Peyer's patch (tissue), 4 donors: ENCODE measurements around the gene HOXD11. TPM values are rescaled to one million over a fixed set of nuclear protein-coding genes. Genes with fewer than 3 reads are reported as not detected.

ENCODE experiments used
- DNase-seq, 3 donors: peaks; one replicate each; pipeline ENCODE4 v3.0.0-alpha.2; 2017 to 2019
- H3K27ac ChIP-seq, 4 donors: fragments of 200-600 bp; sonication (generic); one replicate each; pipeline ENCODE4 v1.5.1; 2016 to 2019
- H3K27me3 ChIP-seq, 2 donors: fragments of 200-600 bp; sonication (generic); one replicate each; pipeline ENCODE4 v1.5.1; 2019
- H3K36me3 ChIP-seq, 3 donors: fragments of 200-600 bp; sonication (generic); one replicate each; pipeline ENCODE4 v1.5.1; 2016 to 2019
- H3K4me1 ChIP-seq, 4 donors: fragments of 200-600 bp; sonication (generic); one replicate each; pipeline ENCODE4 v1.5.1; 2016 to 2019
- H3K4me3 ChIP-seq, 4 donors: fragments of 200-600 bp; sonication (generic); 1 replicate in 3 of 4; 2 replicates in 1 of 4; pipeline ENCODE4 v1.5.1; 2016 to 2019; ENCODE audit warnings: mild to moderate bottlenecking in 1 of 4
- H3K9me3 ChIP-seq, 4 donors: fragments of 200-600 bp; sonication (generic); one replicate each; pipeline ENCODE4 v1.5.1; 2016 to 2019; ENCODE audit warnings: mild to moderate bottlenecking in 1 of 4
- CTCF ChIP-seq, 6 experiments: fragments of 450-650 bp in 4 of 6; fragments of 200-600 bp in 2 of 6; sonication (generic) in 1 of 6; IDR thresholded peaks; one replicate each; pipeline ENCODE4 v1.5.1; 2017 to 2019; ENCODE audit warnings: antibody characterized with exemption in 6 of 6, mild to moderate bottlenecking in 3 of 6, moderate library complexity in 1 of 6
- POLR2A ChIP-seq, 2 donors: fragments of 450-650 bp; IDR thresholded peaks; one replicate each; pipeline ENCODE4 v1.5.1; 2017; ENCODE audit warnings: antibody characterized with exemption in 2 of 2, mild to moderate bottlenecking in 2 of 2, moderate library complexity in 2 of 2
- small RNA-seq, 2 donors: library from RNA; depleted of rRNA; stranded (forward); fragments of <200 nt; gene quantifications; one replicate each; pipeline ENCODE3, GENCODE V24; 2016
- total RNA-seq, 4 donors: library from RNA; depleted of rRNA; stranded (reverse); fragments of >200 nt; gene quantifications; one replicate each; pipeline ENCODE4 v1.1.0, GENCODE V29; 2016

HOXD11 gene
- total RNA-seq, 4 donors from 2014 or later = not detected

GRCh38 chr2:176157499-176158185 is 50.6 kb downstream of the HOXD11 start:
- no peaks in the 10 kb centered on the region for H3K9me3 ChIP-seq
- peak overlapping the region in 1 of 4 donors; percentile 2 for H3K27ac ChIP-seq
- TF ChIP-seq CTCF (IDR thresholded peaks at IDR 0.05) (no peak), POLR2A (IDR thresholded peaks at IDR 0.05) (no peak)
- peak overlapping the region in 3 of 4 donors; percentile 14 to 62 (median 44) for H3K4me3 ChIP-seq
- H3K36me3 ChIP-seq = peaks cover 0 to 6% (median 0%) of the 10 kb centered on the region in 3 donors
- peak in 2 of 3 donors; percentile 69 to 74 for DNase-seq
- no peaks in the 10 kb centered on the region for H3K27me3 ChIP-seq
- H3K4me1 ChIP-seq = peaks cover 0 to 23% (median 0%) of the 10 kb centered on the region in 4 donors

GRCh38 chr2:176158186-176158591 is 51.1 kb downstream of the HOXD11 start:
- H3K4me1 ChIP-seq = peaks cover 0 to 23% (median 0%) of the 10 kb centered on the region in 4 donors
- TF ChIP-seq POLR2A (IDR thresholded peaks at IDR 0.05) (no peak), CTCF (IDR thresholded peaks at IDR 0.05) (no peak)
- peak overlapping the region in 2 of 4 donors; percentile 17 to 44 for H3K4me3 ChIP-seq
- H3K27me3 ChIP-seq = no peaks in the 10 kb centered on the region
- no peak for DNase-seq
- H3K36me3 ChIP-seq = peaks cover 0 to under 1% (median 0%) of the 10 kb centered on the region in 3 donors
- H3K9me3 ChIP-seq = no peaks in the 10 kb centered on the region
- no peak overlapping the region for H3K27ac ChIP-seq

- no peaks in the 10 kb centered on the region for H3K36me3 ChIP-seq
- H3K27ac ChIP-seq = no peak overlapping the region
- no peak overlapping the region for H3K4me3 ChIP-seq
- no peak for DNase-seq
- H3K27me3 ChIP-seq = no peaks in the 10 kb centered on the region
- H3K4me1 ChIP-seq = peaks cover 0 to 23% (median 0%) of the 10 kb centered on the region in 4 donors
- TF ChIP-seq POLR2A (IDR thresholded peaks at IDR 0.05) (no peak), CTCF (IDR thresholded peaks at IDR 0.05) (no peak)
- no peaks in the 10 kb centered on the region for H3K9me3 ChIP-seq
Measured at GRCh38 chr2:176158855-176159662, 52.0 kb downstream of the HOXD11 start.

Small RNAs within 50 kb of the gene (small RNA-seq; reads per million reads assigned to genes)
- 281,295 to 377,218 reads per million in 2 donors for gene MIR10B

Other genes starting within 250 kb of the HOXD11 start
- 10 to 100 TPM; 14.3 to 23.9 (median 15.6) TPM for gene LNPK, start 105.0 kb upstream of the HOXD11 start, total RNA-seq
- not detected for gene EVX2, start 23.3 kb upstream of the HOXD11 start, total RNA-seq
- gene HOXD13, start 14.6 kb upstream of the HOXD11 start, total RNA-seq = not detected
- gene HOXD12, start 7.5 kb upstream of the HOXD11 start, total RNA-seq = not detected
- gene HOXD10, start 9.5 kb downstream of the HOXD11 start, total RNA-seq = not detected
- under 1 TPM in 1 of 4 donors, not detected in 3; 0.70 TPM for gene HOXD9, start 15.4 kb downstream of the HOXD11 start, total RNA-seq
- gene HOXD8, start 22.4 kb downstream of the HOXD11 start, total RNA-seq = 1 to 10 TPM; 3.3 to 9.1 (median 5.0) TPM
- gene HOXD4, start 44.3 kb downstream of the HOXD11 start, total RNA-seq = 10 to 100 TPM in 2 of 4 donors, 1 to 10 TPM in 2; 1.7 to 13.2 (median 7.0) TPM
- gene HOXD3, start 50.0 kb downstream of the HOXD11 start, total RNA-seq = 1 to 10 TPM; 2.0 to 9.1 (median 8.3) TPM
- gene HOXD1, start 81.4 kb downstream of the HOXD11 start, total RNA-seq = 10 to 100 TPM in 1 of 4 donors, 1 to 10 TPM in 3; 2.5 to 11.5 (median 9.5) TPM
- 10 to 100 TPM; 17.6 to 33.1 (median 28.9) TPM for gene MTX2, start 162.2 kb downstream of the HOXD11 start, total RNA-seq